ENCODE results near the gene DOCK9.

DOCK9 gene

GRCh38 chr13:98786023-98786422 lies 191.8 kb downstream of the DOCK9 start:
- H3K27ac ChIP-seq: no peak overlapping the region
- TF ChIP-seq CTCF (conservative IDR thresholded peaks at IDR 0.05): no peak

GRCh38 chr13:98785405-98785804 lies 192.5 kb downstream of the DOCK9 start:
- no peak overlapping the region for H3K27ac ChIP-seq
- no peak for TF ChIP-seq CTCF (conservative IDR thresholded peaks at IDR 0.05)

- no peak for TF ChIP-seq CTCF (conservative IDR thresholded peaks at IDR 0.05)
- no peak overlapping the region for H3K27ac ChIP-seq
Measured at GRCh38 chr13:98784666-98785065, 193.2 kb downstream of the DOCK9 start.

- TF ChIP-seq CTCF (conservative IDR thresholded peaks at IDR 0.05): no peak
Measured at GRCh38 chr13:98783856-98784478, 193.9 kb downstream of the DOCK9 start.

GRCh38 chr13:98782654-98783053 lies 195.2 kb downstream of the DOCK9 start:
- H3K27ac ChIP-seq: no peak overlapping the region
- no peak for TF ChIP-seq CTCF (conservative IDR thresholded peaks at IDR 0.05)

More at GRCh38 chr13:98783856-98784478, 193.9 kb downstream of the DOCK9 start:
- H3K27ac ChIP-seq: no peak overlapping the region

GRCh38 chr13:98781905-98782304 lies 196.0 kb downstream of the DOCK9 start:
- TF ChIP-seq CTCF (conservative IDR thresholded peaks at IDR 0.05): no peak
- no peak overlapping the region for H3K27ac ChIP-seq

- TF ChIP-seq CTCF (conservative IDR thresholded peaks at IDR 0.05): no peak
- H3K27ac ChIP-seq: no peak overlapping the region
Measured at GRCh38 chr13:98781470-98781869, 196.4 kb downstream of the DOCK9 start.

Data from VCaP (cell line).